ENCODE measurements around the gene XRCC3.

DNA sequence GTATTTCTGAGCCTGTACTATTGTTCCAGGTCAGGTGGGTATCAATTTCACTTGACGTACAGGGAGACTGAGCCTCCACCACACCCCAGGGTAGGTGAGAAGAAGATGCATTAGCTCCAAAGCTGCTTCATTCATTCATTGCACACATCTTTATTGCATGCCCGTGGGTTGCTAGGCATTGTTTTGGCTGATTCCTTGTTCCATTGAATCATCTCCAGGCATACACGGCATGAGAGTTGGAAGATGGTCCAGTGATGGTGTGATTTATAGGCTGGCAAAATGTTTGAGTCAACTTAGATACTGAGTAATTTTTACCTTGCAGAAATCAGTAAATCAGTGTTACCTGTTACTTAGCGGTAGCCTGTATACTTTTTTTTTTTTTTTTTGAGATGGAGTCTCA is 65.0 kb downstream of the XRCC3 start:
- TF ChIP-seq, protein P1, sequence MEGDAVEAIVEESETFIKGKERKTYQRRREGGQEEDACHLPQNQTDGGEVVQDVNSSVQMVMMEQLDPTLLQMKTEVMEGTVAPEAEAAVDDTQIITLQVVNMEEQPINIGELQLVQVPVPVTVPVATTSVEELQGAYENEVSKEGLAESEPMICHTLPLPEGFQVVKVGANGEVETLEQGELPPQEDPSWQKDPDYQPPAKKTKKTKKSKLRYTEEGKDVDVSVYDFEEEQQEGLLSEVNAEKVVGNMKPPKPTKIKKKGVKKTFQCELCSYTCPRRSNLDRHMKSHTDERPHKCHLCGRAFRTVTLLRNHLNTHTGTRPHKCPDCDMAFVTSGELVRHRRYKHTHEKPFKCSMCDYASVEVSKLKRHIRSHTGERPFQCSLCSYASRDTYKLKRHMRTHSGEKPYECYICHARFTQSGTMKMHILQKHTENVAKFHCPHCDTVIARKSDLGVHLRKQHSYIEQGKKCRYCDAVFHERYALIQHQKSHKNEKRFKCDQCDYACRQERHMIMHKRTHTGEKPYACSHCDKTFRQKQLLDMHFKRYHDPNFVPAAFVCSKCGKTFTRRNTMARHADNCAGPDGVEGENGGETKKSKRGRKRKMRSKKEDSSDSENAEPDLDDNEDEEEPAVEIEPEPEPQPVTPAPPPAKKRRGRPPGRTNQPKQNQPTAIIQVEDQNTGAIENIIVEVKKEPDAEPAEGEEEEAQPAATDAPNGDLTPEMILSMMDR (IDR thresholded peaks at IDR 0.05; ENCODE audit: extremely low read depth in 1 of 2, insufficient read depth in 1 of 2, low read depth in 1 of 2, low read length in 2 of 2), result no peak
- no peak for TF ChIP-seq POLR2A (IDR thresholded peaks at IDR 0.05; ENCODE audit: low read depth, low read length)
- TF ChIP-seq POLR2AphosphoS5 (IDR thresholded peaks at IDR 0.05; ENCODE audit: insufficient read depth, low read depth, low read length), result no peak

Data from endothelial cell of umbilical vein (primary cell).